Right kidney (tissue), 1 donor: Measurements from ENCODE around the gene SNAP47.

ENCODE experiments used
- DNase-seq: peaks from one replicate; pipeline ENCODE4 v3.0.0-alpha.2; 2016

The SNAP47 gene

GRCh38 chr1:227748496-227749182, 13.4 kb downstream of the SNAP47 start:
- no peak for DNase-seq

- DNase-seq = no peak
These were observed 14.0 kb downstream of the SNAP47 start for GRCh38 chr1:227749225-227749624.

- no peak for DNase-seq
These were observed 14.9 kb downstream of the SNAP47 start for GRCh38 chr1:227749916-227750710.

GRCh38 chr1:227753999-227754711, 18.9 kb downstream of the SNAP47 start:
- no peak for DNase-seq

GRCh38 chr1:227754958-227755357, 19.7 kb downstream of the SNAP47 start:
- DNase-seq = no peak

GRCh38 chr1:227756172-227756959, 21.1 kb downstream of the SNAP47 start:
- DNase-seq = no peak

GRCh38 chr1:227757781-227758180, 22.5 kb downstream of the SNAP47 start:
- no peak for DNase-seq

GRCh38 chr1:227758366-227758765, 23.1 kb downstream of the SNAP47 start:
- no peak for DNase-seq

- no peak for DNase-seq
These were observed 24.4 kb downstream of the SNAP47 start for GRCh38 chr1:227759341-227760300.

GRCh38 chr1:227760377-227760776, 25.1 kb downstream of the SNAP47 start:
- DNase-seq = no peak

GRCh38 chr1:227761621-227762230, 26.5 kb downstream of the SNAP47 start:
- no peak for DNase-seq

GRCh38 chr1:227762231-227762911, 27.1 kb downstream of the SNAP47 start:
- DNase-seq = peak; percentile 68

GRCh38 chr1:227763246-227764018, 28.2 kb downstream of the SNAP47 start:
- no peak for DNase-seq

- no peak for DNase-seq
These were observed 28.8 kb downstream of the SNAP47 start for GRCh38 chr1:227764019-227764391.

GRCh38 chr1:227765261-227766014, 30.2 kb downstream of the SNAP47 start:
- DNase-seq = no peak

GRCh38 chr1:227766015-227766634, 30.9 kb downstream of the SNAP47 start:
- DNase-seq = no peak

GRCh38 chr1:227766653-227767277, 31.5 kb downstream of the SNAP47 start:
- no peak for DNase-seq
